Measurements from ENCODE around the gene ANK3.

ANK3 gene

DNA sequence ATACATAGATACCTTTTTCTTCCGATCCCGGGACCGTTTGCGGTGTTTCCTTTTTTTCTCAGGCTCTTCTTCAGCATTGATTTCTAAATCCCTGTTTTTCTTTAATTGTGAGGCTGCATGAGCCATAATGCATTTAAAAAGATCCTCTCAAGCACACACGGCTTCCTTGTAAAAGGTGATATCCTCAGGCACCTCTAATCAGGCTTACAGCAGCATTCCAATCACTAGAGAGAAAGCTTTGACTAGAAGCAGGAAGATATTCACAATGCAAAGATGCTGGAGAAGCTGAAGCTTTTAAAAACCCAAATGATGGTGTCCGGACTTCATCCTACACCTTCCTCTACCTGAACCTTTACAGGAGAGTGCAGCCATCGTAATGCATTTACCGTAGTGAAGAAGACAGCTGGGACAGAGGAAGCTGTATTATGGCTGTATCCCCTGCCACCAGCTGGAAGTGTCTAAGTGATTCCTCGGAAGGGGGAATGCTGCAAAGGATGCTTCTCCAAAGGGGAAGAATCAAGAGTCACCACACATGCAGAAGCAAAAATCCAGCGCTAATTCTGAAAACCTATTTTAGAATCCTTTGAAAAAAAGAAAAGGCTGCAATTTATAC lies at the start of gene ANK3:
ANK3 (minus strand) TSS at position 463 of the 613 bp plus-strand sequence; CDS start at position 126, 337 bp downstream.
- FAIRE-seq (no peak), DNase-seq (ENCODE audit: insufficient read length, low spot score) (no peak)
- no peak for TF ChIP-seq POLR2A (IDR thresholded peaks at IDR 0.05; ENCODE audit: low read depth, low read length)

DNA sequence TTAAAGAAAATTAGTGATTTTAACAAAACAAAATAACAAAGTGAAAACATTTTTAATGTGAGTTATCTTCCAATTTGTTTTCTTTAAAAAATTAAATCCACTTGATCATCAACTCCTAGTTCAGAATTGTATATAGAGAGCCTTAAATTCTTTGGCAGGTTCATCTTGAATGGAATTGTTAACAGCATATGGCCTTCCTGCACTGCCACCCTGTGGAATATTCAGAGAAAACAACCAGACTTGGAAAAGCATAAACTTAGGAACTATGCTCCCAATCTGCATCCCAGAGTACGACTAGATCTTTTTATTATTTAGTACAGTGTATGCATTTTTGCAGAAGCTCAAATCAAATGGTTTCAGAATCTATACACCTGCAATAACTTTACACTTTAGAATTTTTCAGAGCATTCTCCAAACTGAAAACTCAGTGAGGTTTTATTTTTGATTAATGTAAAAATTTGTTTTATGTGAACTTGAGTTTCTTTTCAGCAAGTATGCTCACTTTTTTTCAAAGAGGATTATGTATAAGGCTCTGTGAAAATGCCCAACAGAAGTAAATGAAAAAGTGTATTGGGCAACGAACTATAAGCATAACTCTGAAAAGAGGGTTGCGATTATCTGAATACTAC lies 44.9 kb upstream of the ANK3 start:
- FAIRE-seq (peak; percentile 98), DNase-seq (ENCODE audit: insufficient read length, low spot score) (no peak)
- TF ChIP-seq POLR2A (IDR thresholded peaks at IDR 0.05; ENCODE audit: low read depth, low read length), result no peak

DNA sequence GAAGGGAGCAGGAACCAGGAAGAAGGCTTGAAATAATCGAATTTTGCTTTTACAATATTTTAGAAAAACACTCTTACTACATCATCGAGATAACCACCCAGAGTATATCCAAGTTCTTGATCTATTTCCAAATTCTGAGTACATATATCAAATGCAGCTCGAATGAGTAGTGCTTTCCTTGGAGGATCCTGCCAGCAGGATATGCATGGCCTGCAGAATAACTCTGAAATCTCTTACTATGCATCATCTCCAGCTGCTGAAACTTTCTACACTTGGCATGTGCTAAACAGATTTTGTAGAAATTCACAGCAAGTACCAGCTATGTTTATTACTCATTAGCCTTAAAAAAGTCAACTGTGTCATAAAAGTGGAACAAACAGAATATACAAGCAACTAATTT lies 44.0 kb upstream of the ANK3 start:
- DNase-seq (ENCODE audit: insufficient read length, low spot score) (no peak), FAIRE-seq (peak; percentile 91)

DNA sequence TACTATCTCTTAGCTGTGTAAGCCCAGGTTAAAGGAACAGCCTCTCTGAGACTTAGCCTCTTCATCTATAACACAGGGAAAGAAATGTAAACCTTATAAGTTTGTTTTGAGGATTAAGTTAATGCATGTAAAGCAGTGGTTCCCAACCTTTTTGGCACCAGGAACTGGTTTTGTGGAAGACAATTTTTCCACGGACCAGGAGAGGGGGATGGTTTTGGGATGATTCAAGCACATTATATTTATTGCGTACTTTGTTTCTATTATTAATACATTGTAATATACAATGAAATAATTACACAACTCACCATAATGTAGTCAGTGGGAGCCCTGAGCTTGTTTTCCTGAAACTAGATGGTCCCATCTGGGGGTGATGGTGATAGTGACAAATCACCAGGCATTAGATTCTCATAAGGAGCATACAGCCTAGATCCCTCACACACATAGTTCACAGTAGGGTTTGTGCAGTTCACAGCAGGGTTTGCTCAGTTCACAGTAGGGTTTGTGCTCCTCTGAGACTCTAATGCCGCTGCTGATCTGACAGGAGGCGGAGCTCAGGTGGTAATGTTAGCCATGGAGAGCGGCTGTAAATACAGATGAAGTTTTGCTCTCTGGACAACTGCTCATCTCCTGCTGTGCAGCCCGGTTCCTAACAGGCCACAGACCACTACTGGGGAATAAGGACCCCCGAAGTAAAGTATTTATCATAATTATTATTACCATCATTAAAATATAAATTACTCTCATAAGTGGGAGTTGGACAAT lies 41.3 kb upstream of the ANK3 start:
- DNase-seq (ENCODE audit: insufficient read length, low spot score) (no peak), FAIRE-seq (no peak)

More for the DNA sequence above, 44.0 kb upstream of the ANK3 start:
- TF ChIP-seq POLR2A (IDR thresholded peaks at IDR 0.05; ENCODE audit: low read depth, low read length), result no peak

DNA sequence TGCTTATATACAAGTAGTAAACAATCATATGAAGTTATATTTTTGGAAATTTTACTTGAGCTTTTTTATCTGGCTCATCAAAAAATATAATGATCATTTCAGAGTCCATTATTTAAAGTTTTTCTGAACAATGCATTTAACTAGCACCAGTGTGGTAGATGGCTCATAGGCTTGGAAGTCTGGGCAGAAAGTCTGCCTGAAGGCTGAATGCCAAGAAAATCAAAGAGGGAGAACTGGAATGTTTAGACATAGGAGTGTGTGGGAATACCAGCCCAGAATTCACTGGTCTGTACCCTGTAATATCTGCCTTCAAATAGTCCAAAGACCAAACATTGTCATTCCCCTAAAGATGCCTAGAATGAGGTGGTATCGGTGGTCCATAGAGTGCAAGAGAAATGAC lies 40.3 kb upstream of the ANK3 start:
- TF ChIP-seq POLR2A (IDR thresholded peaks at IDR 0.05; ENCODE audit: low read depth, low read length), result no peak
- no peak for DNase-seq (ENCODE audit: insufficient read length, low spot score)
- FAIRE-seq, result peak; percentile 99

More for the DNA sequence above, 41.3 kb upstream of the ANK3 start:
- TF ChIP-seq POLR2A (IDR thresholded peaks at IDR 0.05; ENCODE audit: low read depth, low read length), result no peak

DNA sequence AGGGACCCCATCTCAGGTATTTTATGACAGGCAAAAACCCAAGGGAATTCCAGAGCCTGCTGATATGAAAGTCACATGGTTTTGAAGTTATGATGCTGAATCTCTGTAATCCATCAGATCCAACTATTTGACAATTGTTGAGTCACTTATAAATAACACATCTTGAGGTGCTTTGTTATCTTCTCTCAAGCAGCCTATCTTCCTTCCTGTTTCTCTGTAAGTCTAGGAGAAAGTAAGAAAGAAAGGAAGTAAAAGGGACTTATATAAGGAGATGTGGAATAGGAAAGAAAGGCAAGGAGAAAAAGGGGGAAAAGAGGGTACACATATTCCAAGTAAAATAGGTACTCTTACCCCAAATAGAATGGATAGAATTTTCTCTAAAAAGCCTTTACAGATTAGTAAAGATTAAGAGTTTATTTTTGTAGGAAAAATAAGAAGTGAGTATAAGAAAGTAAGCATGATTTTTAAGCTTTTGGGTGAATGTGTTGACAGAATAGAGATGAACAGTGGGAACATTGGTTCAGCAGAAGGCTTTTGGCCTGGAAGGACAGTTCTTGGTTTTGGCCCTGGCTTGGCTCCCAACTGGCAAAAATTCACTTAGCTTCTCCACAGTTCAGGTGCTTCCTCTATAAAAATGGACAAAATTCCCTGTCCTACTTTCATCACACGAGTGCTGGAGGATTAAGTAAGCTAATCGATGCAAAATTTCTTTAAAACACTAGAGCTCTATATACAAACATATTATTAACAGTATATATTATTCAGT lies 39.6 kb upstream of the ANK3 start:
- TF ChIP-seq POLR2A (IDR thresholded peaks at IDR 0.05; ENCODE audit: low read depth, low read length), result no peak
- DNase-seq (ENCODE audit: insufficient read length, low spot score) (no peak), FAIRE-seq (peak; percentile 36)

DNA sequence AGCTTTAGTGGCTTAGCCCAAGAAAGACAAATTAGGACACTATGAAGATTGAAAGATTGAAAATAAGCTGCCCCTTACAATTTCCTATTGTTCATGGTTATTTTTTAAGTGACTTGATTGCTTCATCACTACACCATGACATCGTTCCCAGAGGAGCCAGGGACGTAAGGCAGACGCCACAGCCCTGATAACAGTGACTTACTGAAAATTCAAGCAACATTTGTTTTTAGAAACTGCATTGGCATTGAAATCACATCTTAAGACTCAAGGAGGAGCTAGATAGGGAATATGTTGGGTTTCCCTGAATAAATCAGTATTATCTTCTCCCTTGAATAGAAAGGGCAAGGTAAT lies 38.7 kb upstream of the ANK3 start:
- no peak for TF ChIP-seq POLR2A (IDR thresholded peaks at IDR 0.05; ENCODE audit: low read depth, low read length)
- no peak for DNase-seq (ENCODE audit: insufficient read length, low spot score)
- no peak for FAIRE-seq

DNA sequence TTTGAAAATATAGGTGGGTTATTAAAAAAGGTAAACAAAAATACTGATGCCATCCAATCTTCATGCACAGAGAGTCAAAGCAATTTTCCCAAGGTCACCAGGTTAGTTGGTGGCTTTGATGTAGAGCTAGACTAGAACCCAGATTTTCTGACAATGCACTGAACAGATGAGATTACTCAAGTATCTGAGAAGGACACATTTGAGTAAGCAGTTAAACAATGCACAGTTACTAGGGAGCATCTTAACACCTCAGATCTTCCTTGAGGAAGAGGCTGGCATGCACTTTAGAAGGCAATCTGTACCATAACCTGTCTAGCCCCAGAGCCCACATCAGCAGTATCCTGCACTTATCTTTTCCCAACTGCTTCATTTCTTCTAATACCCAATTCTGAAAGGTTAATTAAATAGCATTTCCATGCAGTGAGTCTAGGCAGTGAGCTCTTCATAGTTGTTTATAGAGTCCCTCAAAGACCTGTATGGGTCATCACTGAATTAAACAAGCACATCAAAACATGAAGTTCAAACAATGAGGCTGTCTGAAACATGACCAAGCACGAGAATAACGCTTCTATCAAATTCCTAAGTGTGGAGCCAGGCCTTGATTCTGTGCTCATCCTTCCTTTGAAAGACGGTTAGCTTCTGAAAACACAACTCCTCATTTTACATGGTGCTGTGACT lies 38.2 kb upstream of the ANK3 start:
- DNase-seq (ENCODE audit: insufficient read length, low spot score) (no peak), FAIRE-seq (peak; percentile 61)
- TF ChIP-seq POLR2A (IDR thresholded peaks at IDR 0.05; ENCODE audit: low read depth, low read length), result no peak

DNA sequence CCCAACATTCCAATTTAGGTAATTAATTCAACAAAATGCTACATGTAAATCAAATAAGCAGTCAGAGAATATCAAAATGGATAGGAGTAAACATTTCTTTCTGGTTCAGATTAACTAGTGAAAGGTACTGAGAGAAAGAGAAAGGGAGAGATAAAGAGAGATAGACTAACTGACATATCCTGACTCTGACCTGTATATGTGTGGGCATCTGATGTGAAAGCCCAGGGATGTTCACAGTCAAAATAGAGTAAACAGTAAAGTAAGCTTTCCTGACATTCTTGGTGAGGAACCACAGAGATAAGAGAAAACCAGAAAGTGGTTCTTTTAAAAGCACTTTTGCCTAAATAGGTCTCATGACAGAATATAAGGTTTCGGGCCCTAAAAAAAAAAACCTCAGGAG lies 37.5 kb upstream of the ANK3 start:
- FAIRE-seq, result no peak
- no peak for TF ChIP-seq POLR2A (IDR thresholded peaks at IDR 0.05; ENCODE audit: low read depth, low read length)

DNA sequence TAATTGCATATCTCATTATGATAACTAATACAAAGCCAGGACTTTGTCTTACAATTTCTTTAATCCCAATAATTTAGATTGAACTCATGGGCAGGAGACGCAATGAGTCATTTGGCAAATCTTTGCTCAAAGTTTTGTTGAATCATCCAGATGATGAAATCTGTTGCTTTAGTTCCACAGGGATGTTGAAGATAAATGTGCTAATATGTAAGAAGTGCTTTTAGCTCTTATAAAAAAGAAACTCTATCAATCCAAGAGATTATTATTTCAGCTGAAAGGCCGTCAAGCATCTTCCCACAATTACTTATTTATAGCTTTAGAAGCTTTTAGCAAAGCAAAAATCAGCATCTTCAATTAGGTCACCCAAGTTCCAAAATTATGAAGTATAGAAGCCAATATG lies 36.8 kb upstream of the ANK3 start:
- DNase-seq (ENCODE audit: insufficient read length, low spot score) (no peak), FAIRE-seq (peak; percentile 100)
- no peak for TF ChIP-seq POLR2A (IDR thresholded peaks at IDR 0.05; ENCODE audit: low read depth, low read length)

More for the DNA sequence above, 37.5 kb upstream of the ANK3 start:
- DNase-seq (ENCODE audit: insufficient read length, low spot score), result no peak

DNA sequence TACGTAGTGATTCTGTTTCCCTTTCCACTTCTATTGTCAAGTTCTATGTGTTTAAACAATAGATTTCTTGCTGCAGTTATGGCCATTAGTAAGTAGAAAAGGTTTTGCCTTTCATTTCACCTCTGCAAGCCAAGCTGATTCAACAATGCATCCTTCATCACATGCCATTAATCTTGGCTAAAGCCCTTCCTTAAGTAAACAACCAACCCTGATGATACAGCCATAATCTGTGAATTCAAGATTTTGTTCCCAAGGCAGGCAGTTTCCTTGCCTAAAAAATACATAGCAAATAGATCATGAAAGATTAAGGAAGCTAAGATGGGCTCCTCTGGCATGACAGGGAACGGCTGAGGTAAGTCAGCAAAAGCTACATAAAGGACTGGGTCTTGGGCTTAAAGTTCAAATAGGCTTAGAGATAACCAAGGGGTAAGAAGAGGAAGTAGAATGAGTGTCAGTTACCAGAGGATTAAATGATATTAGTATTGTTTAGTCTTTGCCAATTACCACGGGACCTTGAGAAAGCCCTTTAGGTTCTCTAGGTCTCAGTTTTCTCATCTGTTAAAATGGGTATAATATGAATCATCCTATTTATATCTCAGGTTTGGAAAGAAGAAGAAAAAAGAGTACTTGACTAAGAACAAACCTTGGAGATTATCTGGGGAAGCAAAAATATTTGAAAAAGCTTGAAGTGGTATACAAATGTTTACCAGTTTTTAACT lies 35.9 kb upstream of the ANK3 start:
- TF ChIP-seq POLR2A (IDR thresholded peaks at IDR 0.05; ENCODE audit: low read depth, low read length), result no peak
- DNase-seq (ENCODE audit: insufficient read length, low spot score) (no peak), FAIRE-seq (no peak)

DNA sequence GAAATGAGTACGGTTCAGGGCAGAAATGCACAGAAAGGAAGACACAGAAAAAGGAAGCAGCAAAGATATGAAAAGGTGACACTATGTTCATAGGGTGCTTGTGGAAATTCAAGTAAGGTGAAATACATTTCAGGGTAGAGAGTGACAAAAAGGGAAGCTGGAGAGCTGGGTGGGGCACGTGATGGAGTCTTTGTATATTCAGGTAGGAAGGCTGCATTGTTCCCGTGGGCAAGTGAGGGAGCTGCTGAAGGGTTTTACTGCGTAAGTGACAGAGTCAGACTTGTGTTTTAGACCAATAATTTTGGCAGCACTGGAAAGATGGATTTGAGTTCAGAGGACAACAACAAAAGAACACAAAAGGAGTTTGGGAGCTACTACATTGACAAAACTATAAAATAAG lies 35.3 kb upstream of the ANK3 start:
- no peak for TF ChIP-seq POLR2A (IDR thresholded peaks at IDR 0.05; ENCODE audit: low read depth, low read length)
- FAIRE-seq, result no peak
- DNase-seq (ENCODE audit: insufficient read length, low spot score), result no peak

DNA sequence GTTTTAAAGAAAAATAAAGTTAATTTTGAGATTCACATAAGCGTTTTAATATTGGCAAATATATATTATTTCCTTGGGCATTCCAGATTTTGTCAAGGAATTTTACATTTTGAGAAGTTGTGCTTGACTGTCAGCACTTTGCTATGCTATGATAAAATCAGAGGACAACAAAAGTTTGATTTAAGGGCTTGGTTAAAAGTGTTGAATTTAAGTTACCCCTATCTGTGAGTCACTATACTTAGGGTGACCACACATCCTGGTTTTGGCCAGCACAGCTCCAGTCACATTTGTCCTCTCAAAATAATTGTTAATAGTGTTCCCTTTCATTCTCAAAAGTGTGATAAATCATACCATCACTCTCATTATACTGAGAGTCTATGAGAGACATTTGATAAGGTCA lies 34.2 kb upstream of the ANK3 start:
- peak; percentile 97 for FAIRE-seq
- no peak for DNase-seq (ENCODE audit: insufficient read length, low spot score)
- no peak for TF ChIP-seq POLR2A (IDR thresholded peaks at IDR 0.05; ENCODE audit: low read depth, low read length)

Data from H54 (cell line).